Common myeloid progenitor, CD34-positive (primary cell): ENCODE measurements around the gene SDC1.

Experiments
- CTCF ChIA-PET: fragments of 350-600 bp; sonication (Branson Sonifier 250); formaldehyde crosslinking; loops from one replicate; lab custom pipeline; 2021; ENCODE audit warnings: antibody characterized with exemption; lab: Charles Lee
- POLR2A ChIA-PET: fragments of 350-600 bp; sonication (Branson Sonifier 250); formaldehyde crosslinking; loops from one replicate; lab custom pipeline; 2021; ENCODE audit warnings: antibody characterized with exemption; lab: Charles Lee
- DNase-seq, 3 donors: peaks; one replicate each; pipeline versions ENCODE4 v3.0.0 to v3.0.0-alpha.2; 2013
- H3K27ac ChIP-seq, 2 experiments: 1 replicate in 1 of 2; 2 replicates in 1 of 2; pipeline ENCODE4 v1.7.0; 2013; ENCODE audit warnings: inconsistent platforms in 2 of 2, low read length in 2 of 2, mild to moderate bottlenecking in 2 of 2, low read depth in 1 of 2, moderate library complexity in 1 of 2; ENCODE audit not compliant: severe bottlenecking in 2 of 2, insufficient read depth in 1 of 2, poor library complexity in 1 of 2
- H3K27me3 ChIP-seq, 5 experiments: replicated peaks in 2 of 5; 1 replicate in 3 of 5; 2 replicates in 2 of 5; pipeline versions ENCODE4 v1.6.1 to v1.7.0; 2013; ENCODE audit warnings: low read length in 4 of 5, mild to moderate bottlenecking in 2 of 5, moderate library complexity in 2 of 5, inconsistent platforms in 1 of 5; ENCODE audit not compliant: insufficient read depth in 5 of 5, control insufficient read depth in 4 of 5
- H3K36me3 ChIP-seq, 4 experiments: 1 replicate in 2 of 4; 2 replicates in 2 of 4; pipeline versions ENCODE4 v1.6.1 to v1.7.0; 2013; ENCODE audit warnings: low read length in 3 of 4, control low read depth in 1 of 4, mild to moderate bottlenecking in 1 of 4; ENCODE audit not compliant: control insufficient read depth in 4 of 4, insufficient read depth in 4 of 4
- H3K4me1 ChIP-seq, 4 experiments: 1 replicate in 3 of 4; 2 replicates in 1 of 4; pipeline versions ENCODE4 v1.6.1 to v1.7.1; 2013; ENCODE audit warnings: low read length in 3 of 4, mild to moderate bottlenecking in 3 of 4, control low read depth in 1 of 4, inconsistent platforms in 1 of 4, moderate library complexity in 1 of 4; ENCODE audit not compliant: control insufficient read depth in 4 of 4, insufficient read depth in 4 of 4; ENCODE audit errors: control extremely low read depth in 1 of 4
- H3K4me3 ChIP-seq, 7 experiments: 1 replicate in 4 of 7; 2 replicates in 3 of 7; pipeline versions ENCODE4 v1.5.1 to v1.7.0; 2013; ENCODE audit warnings: mild to moderate bottlenecking in 7 of 7, low read length in 6 of 7, moderate library complexity in 6 of 7, inconsistent platforms in 2 of 7, low read depth in 2 of 7, control low read depth in 1 of 7; ENCODE audit not compliant: insufficient read depth in 4 of 7, control insufficient read depth in 1 of 7; ENCODE audit errors: extremely low read depth in 1 of 7
- H3K9me3 ChIP-seq, 5 experiments: 1 replicate in 4 of 5; 2 replicates in 1 of 5; pipeline versions ENCODE4 v1.6.1 to v1.7.1; 2013; ENCODE audit warnings: low read length in 4 of 5, mild to moderate bottlenecking in 2 of 5, inconsistent platforms in 1 of 5, low read depth in 1 of 5, moderate library complexity in 1 of 5; ENCODE audit not compliant: control insufficient read depth in 4 of 5, insufficient read depth in 2 of 5; ENCODE audit errors: control extremely low read depth in 1 of 5
- WGBS: methylation state at CpG from one replicate; pipeline ENCODE4 v1.1.5; 2013; ENCODE audit not compliant: insufficient coverage; 5-methylcytosine and 5-hydroxymethylcytosine counted together

Gene SDC1

GRCh38 chr2:20203072-20203471 is 21.9 kb downstream of the SDC1 start:
- Histone ChIP-seq H3K27ac (no peak overlapping the region), H3K27me3 (no peaks in the 10 kb centered on the region), H3K4me1 (peaks cover 0 to 8% (median 4%) of the 10 kb centered on the region in 4 experiments), H3K4me3 (no peak overlapping the region), H3K36me3 (no peaks in the 10 kb centered on the region), H3K9me3 (no peaks in the 10 kb centered on the region)
- WGBS = 93% methylated on average over 4 of the region's 10 CpGs
- DNase-seq = no peak
- CTCF ChIA-PET = interaction anchor here (1.7 kb wide), 1 partner anchor 17 kb away, joined by 3 read pairs; no protein-coding TSS in a partner anchor
- POLR2A ChIA-PET = no interaction called here

DNA sequence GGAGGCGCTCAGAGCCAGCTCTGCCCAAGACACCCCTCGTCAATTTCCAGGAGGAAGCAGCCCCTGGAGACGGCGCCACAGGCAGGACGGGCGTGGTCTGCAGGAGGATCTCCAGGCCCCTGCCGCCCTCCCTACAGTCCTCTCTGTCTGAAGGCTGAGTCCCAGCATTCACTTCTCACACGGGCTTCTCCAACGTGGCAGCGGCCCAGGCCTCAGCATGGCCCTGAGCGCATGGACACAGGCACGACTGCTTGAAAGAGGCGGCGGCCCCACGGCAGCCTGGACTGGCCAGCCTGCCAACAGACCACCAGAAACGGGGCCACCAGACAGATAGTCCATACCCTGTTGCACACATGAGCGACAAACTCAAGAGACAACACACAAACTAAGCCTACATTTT is 23.3 kb downstream of the SDC1 start:
- H3K4me1 ChIP-seq = peaks cover 0 to 2% (median 0%) of the 10 kb centered on the region in 4 experiments
- H3K27ac ChIP-seq = no peak overlapping the region
- no peaks in the 10 kb centered on the region for H3K27me3 ChIP-seq
- H3K4me3 ChIP-seq = no peak overlapping the region
- H3K9me3 ChIP-seq = no peaks in the 10 kb centered on the region
- CTCF ChIA-PET = interaction anchor here (1.7 kb wide), 1 partner anchor 16 kb away, joined by 3 read pairs; no protein-coding TSS in a partner anchor
- 95% methylated on average over 15 of the region's 17 CpGs for WGBS
- POLR2A ChIA-PET = no interaction called here
- DNase-seq = no peak
- H3K36me3 ChIP-seq = no peaks in the 10 kb centered on the region

DNA sequence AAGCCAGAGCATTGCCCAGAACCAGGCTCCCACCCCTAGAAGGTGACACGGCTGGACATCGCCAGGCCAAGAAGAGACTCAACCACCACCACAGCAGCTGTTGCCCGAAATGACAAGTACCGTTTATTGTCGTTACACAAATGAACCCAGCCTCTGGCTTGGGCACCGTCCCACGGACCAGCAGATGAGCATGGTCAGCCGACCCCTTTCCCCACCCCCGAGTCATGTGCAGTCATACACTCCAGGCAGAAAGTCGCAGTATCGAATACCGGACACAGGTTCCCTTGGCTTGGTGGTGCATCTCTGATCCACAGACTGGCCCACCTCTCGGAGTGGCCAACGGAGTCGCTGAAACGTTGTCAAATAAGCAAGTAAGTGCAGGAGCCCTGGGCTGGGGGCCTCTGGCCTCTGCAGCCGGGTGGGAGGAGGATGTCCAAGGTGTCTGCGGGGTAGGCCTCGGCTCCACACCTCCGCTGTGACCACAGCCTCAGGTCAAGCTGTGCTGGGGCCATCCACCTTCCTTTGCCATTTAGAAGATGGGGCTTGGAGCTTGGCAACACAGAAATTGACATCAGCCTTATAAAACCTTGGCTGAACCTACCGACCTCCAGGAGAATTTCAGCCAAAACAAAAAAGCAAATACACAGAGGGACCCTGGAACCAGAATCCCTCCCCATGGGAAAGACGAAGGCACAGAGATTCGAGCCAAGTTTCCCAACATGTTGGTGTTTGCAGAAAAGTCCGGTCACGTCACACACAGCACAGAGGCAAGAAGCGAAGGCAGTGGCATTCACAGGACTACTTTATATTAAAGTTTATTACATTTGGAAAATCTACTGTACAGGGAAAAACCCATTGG is 24.0 kb downstream of the SDC1 start:
- ChIA-PET POLR2A (no interaction called here), CTCF (no interaction called here)
- Histone ChIP-seq H3K4me3 (no peak overlapping the region), H3K27ac (no peak overlapping the region), H3K9me3 (no peaks in the 10 kb centered on the region), H3K36me3 (no peaks in the 10 kb centered on the region), H3K27me3 (no peaks in the 10 kb centered on the region), H3K4me1 (no peaks in the 10 kb centered on the region)
- 97% methylated on average over 20 of the region's 26 CpGs for WGBS
- DNase-seq = no peak

GRCh38 chr2:20199633-20200270 is 25.2 kb downstream of the SDC1 start:
- Histone ChIP-seq H3K27me3 (no peaks in the 10 kb centered on the region), H3K36me3 (no peaks in the 10 kb centered on the region), H3K4me1 (no peaks in the 10 kb centered on the region), H3K4me3 (no peak overlapping the region), H3K9me3 (no peaks in the 10 kb centered on the region), H3K27ac (no peak overlapping the region)
- 100% methylated on average over 3 of the region's 6 CpGs for WGBS
- ChIA-PET CTCF (no interaction called here), POLR2A (no interaction called here)
- DNase-seq = no peak

- DNase-seq = no peak
Observed at GRCh38 chr2:20198796-20199632, 25.9 kb downstream of the SDC1 start.

GRCh38 chr2:20198001-20198400 is 26.9 kb downstream of the SDC1 start:
- H3K9me3 ChIP-seq = no peaks in the 10 kb centered on the region
- H3K4me3 ChIP-seq = no peak overlapping the region
- H3K4me1 ChIP-seq = no peaks in the 10 kb centered on the region
- WGBS = 94% methylated on average over 9 of the region's 9 CpGs
- POLR2A ChIA-PET = no interaction called here
- CTCF ChIA-PET = interaction anchor here (0.8 kb wide), 1 partner anchor 30 kb away, joined by 3 read pairs; no protein-coding TSS in a partner anchor
- DNase-seq = no peak
- H3K27ac ChIP-seq = no peak overlapping the region
- H3K27me3 ChIP-seq = no peaks in the 10 kb centered on the region
- no peaks in the 10 kb centered on the region for H3K36me3 ChIP-seq

More at GRCh38 chr2:20198796-20199632, 25.9 kb downstream of the SDC1 start:
- no peak overlapping the region for H3K27ac ChIP-seq
- no peaks in the 10 kb centered on the region for H3K27me3 ChIP-seq
- H3K4me1 ChIP-seq = no peaks in the 10 kb centered on the region
- POLR2A ChIA-PET = no interaction called here
- CTCF ChIA-PET = no interaction called here
- no peaks in the 10 kb centered on the region for H3K36me3 ChIP-seq
- 97% methylated on average over 8 of the region's 14 CpGs for WGBS
- no peaks in the 10 kb centered on the region for H3K9me3 ChIP-seq
- H3K4me3 ChIP-seq = no peak overlapping the region
